ENCODE data around the gene MSRB3. TPM values are rescaled to one million over a fixed set of nuclear protein-coding genes. Genes with fewer than 3 reads are reported as not detected.

The MSRB3 gene
- total RNA-seq, 1 experiment from 2014 or later = 5.9 TPM

GRCh38 chr12:65292241-65292640 is 13.8 kb downstream of the MSRB3 start:
- Histone ChIP-seq H3K9me3 (ENCODE audit: low read length) (no peaks in the 10 kb centered on the region), H4K20me1 (ENCODE audit: low read length) (no peaks in the 10 kb centered on the region), H3K4me1 (ENCODE audit: insufficient read depth, low read length) (no peaks in the 10 kb centered on the region), H3K27me3 (ENCODE audit: low read length) (no peaks in the 10 kb centered on the region), H3K9ac (ENCODE audit: low read length) (no peak overlapping the region), H3K4me2 (ENCODE audit: low read length) (no peak overlapping the region), H3K27ac (ENCODE audit: low read length) (no peak overlapping the region), H3K36me3 (ENCODE audit: low read depth, low read length) (no peaks in the 10 kb centered on the region), H3K9me2 (replicated peaks; ENCODE audit: low read length) (no peaks in the 10 kb centered on the region), H3K79me2 (ENCODE audit: low read length) (no peaks in the 10 kb centered on the region), H2AFZ (ENCODE audit: low read length) (no peak overlapping the region), H3K4me3 (ENCODE audit: low read length) (no peak overlapping the region), H3F3A (ENCODE audit: low read length, unreplicated experiment) (no peaks in the 10 kb centered on the region)
- ChIA-PET POLR2A (ENCODE audit: unreplicated experiment) (no interaction called here), CTCF (no interaction called here)
- TF ChIP-seq CTCF (conservative IDR thresholded peaks at IDR 0.05; ENCODE audit: low read depth, low read length) (no peak), EZH2phosphoT487 (IDR thresholded peaks at IDR 0.05; ENCODE audit: borderline replicate concordance, low read length) (no peak), EZH2 (IDR thresholded peaks at IDR 0.05; ENCODE audit: low read length, unreplicated experiment) (no peak)
- no peak for ATAC-seq
- DNase-seq = no peak
- intact Hi-C loops (cut with micrococcal nuclease) = no loop called here
- BruUV-seq (replicated peaks) = no TSS peak

DNA sequence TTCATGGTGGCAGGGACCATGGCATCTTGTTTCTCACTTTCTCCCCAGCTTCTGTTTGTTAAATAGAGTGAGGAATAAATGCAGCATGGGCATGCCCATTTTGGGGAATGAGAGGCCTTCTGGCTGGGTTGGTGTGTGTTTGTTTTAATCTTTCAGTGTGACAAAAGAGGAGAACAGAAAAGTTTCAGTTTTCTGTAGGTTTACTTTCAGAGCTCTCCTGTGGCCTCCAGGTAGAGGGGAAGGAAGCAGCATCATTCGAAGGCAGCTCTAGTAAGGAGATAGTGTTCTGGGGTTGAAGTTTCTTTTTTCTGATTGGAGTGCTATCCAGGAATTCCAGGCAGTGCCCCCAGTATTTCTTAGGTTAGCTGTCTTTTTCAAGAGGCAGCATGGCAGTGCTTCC is 15.3 kb downstream of the MSRB3 start:
- intact Hi-C loops (cut with micrococcal nuclease) = no loop called here
- H3K27ac ChIP-seq (ENCODE audit: low read length) = no peak overlapping the region
- POLR2A ChIA-PET (ENCODE audit: unreplicated experiment) = no interaction called here
- H3K9me3 ChIP-seq (ENCODE audit: low read length) = no peaks in the 10 kb centered on the region
- H3K9ac ChIP-seq (ENCODE audit: low read length) = no peak overlapping the region
- no peak overlapping the region for H2AFZ ChIP-seq (ENCODE audit: low read length)
- ATAC-seq = no peak
- H3K36me3 ChIP-seq (ENCODE audit: low read depth, low read length) = no peaks in the 10 kb centered on the region
- H3F3A ChIP-seq (ENCODE audit: low read length, unreplicated experiment) = no peaks in the 10 kb centered on the region
- H3K79me2 ChIP-seq (ENCODE audit: low read length) = no peaks in the 10 kb centered on the region
- H3K27me3 ChIP-seq (ENCODE audit: low read length) = no peaks in the 10 kb centered on the region
- H3K4me3 ChIP-seq (ENCODE audit: low read length) = no peak overlapping the region
- H3K4me2 ChIP-seq (ENCODE audit: low read length) = no peak overlapping the region
- TF ChIP-seq EZH2 (IDR thresholded peaks at IDR 0.05; ENCODE audit: low read length, unreplicated experiment) = no peak
- no peak for TF ChIP-seq CTCF (conservative IDR thresholded peaks at IDR 0.05; ENCODE audit: low read depth, low read length)
- no peak for TF ChIP-seq EZH2phosphoT487 (IDR thresholded peaks at IDR 0.05; ENCODE audit: borderline replicate concordance, low read length)
- no TSS peak for BruUV-seq (replicated peaks)
- no peaks in the 10 kb centered on the region for H3K9me2 ChIP-seq (replicated peaks; ENCODE audit: low read length)
- H4K20me1 ChIP-seq (ENCODE audit: low read length) = no peaks in the 10 kb centered on the region
- no peaks in the 10 kb centered on the region for H3K4me1 ChIP-seq (ENCODE audit: insufficient read depth, low read length)
- CTCF ChIA-PET = no interaction called here
- no peak for DNase-seq

DNA sequence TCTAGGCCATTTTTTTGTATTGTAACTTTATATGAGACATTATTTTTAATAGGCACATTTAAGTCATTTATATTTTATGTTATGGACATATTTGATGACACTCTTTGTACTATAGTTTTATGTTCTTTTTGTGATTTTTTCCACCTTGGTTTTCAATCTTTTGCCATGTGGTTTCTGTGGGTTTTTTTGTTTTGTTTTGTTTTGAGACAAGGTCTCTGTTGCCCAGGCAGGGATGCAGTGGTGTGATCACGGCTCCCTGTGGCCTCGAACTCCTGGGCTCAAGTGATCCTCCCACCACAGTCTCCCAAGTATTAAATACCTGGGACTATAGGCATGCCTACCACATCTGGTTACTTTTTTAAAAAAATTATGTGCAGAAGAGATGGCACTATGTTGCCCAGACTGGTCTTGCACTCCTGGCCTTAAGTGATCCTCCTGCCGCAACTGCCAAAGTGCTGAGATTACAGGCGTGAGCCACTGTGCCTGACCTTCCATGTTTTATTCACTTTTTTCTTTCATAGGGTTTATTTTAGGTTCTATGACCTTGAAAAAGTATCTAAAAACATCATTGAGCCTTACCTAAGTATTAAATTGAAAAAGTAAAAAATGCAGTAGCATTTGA is 16.3 kb downstream of the MSRB3 start:
- H3K9me2 ChIP-seq (replicated peaks; ENCODE audit: low read length) = no peaks in the 10 kb centered on the region
- ChIA-PET POLR2A (ENCODE audit: unreplicated experiment) (no interaction called here), CTCF (interaction anchor here (0.5 kb wide), 1 partner anchor 174 kb away, joined by 4 read pairs; no protein-coding TSS in a partner anchor)
- no peak overlapping the region for H2AFZ ChIP-seq (ENCODE audit: low read length)
- H3F3A ChIP-seq (ENCODE audit: low read length, unreplicated experiment) = no peaks in the 10 kb centered on the region
- DNase-seq (no peak), ATAC-seq (no peak)
- no TSS peak for BruUV-seq (replicated peaks)
- H3K4me3 ChIP-seq (ENCODE audit: low read length) = no peak overlapping the region
- H3K9ac ChIP-seq (ENCODE audit: low read length) = no peak overlapping the region
- H3K27ac ChIP-seq (ENCODE audit: low read length) = no peak overlapping the region
- H3K79me2 ChIP-seq (ENCODE audit: low read length) = no peaks in the 10 kb centered on the region
- H3K4me1 ChIP-seq (ENCODE audit: insufficient read depth, low read length) = no peaks in the 10 kb centered on the region
- no peak overlapping the region for H3K4me2 ChIP-seq (ENCODE audit: low read length)
- TF ChIP-seq EZH2phosphoT487 (IDR thresholded peaks at IDR 0.05; ENCODE audit: borderline replicate concordance, low read length) (no peak), EZH2 (IDR thresholded peaks at IDR 0.05; ENCODE audit: low read length, unreplicated experiment) (no peak), CTCF (conservative IDR thresholded peaks at IDR 0.05; ENCODE audit: low read depth, low read length) (no peak)
- H3K27me3 ChIP-seq (ENCODE audit: low read length) = no peaks in the 10 kb centered on the region
- no peaks in the 10 kb centered on the region for H4K20me1 ChIP-seq (ENCODE audit: low read length)
- no peaks in the 10 kb centered on the region for H3K36me3 ChIP-seq (ENCODE audit: low read depth, low read length)
- intact Hi-C loops (cut with micrococcal nuclease) = no loop called here
- no peaks in the 10 kb centered on the region for H3K9me3 ChIP-seq (ENCODE audit: low read length)

Measured in PC-3 (cell line).